ENCODE measurements around the gene KSR2. TPM values are rescaled to one million over a fixed set of nuclear protein-coding genes. Genes with fewer than 3 reads are reported as not detected.

Gene KSR2
- total and polyA plus RNA-seq, 2 of the 13 experiments (the other 11 are each of a cell fraction or from before 2014, with no cell fraction given): 0.02 TPM; not detected in 1

GRCh38 chr12:117835156-117835555, 133.6 kb downstream of the KSR2 start:
- ChIA-PET POLR2A (no interaction called here), CTCF (ENCODE audit: low intra/inter-chr PET ratio, low total read pairs) (no interaction called here)
- Histone ChIP-seq H3K27me3 (ENCODE audit: control insufficient read depth in 1 of 2, insufficient read depth in 2 of 2, low read length in 2 of 2) (peaks cover 3 to 34% of the 10 kb centered on the region in 2 experiments; a peak in 3 of 5 replicates), H3K9me3 (ENCODE audit: low read length) (no peaks in the 10 kb centered on the region), H3K4me2 (ENCODE audit: low read depth, low read length) (no peak overlapping the region), H3K27ac (ENCODE audit: extremely low read length, insufficient read depth, low read length) (no peak overlapping the region), H3K79me2 (ENCODE audit: insufficient read depth, low read length) (no peaks in the 10 kb centered on the region), H3K4me1 (ENCODE audit: insufficient read depth, low read length) (no peaks in the 10 kb centered on the region), H3K36me3 (replicated peaks in 1 of 2; ENCODE audit: control insufficient read depth in 1 of 2, insufficient read depth in 2 of 2, low read length in 2 of 2) (no peaks in the 10 kb centered on the region), H3K4me3 (replicated peaks in 1 of 3; ENCODE audit: insufficient read depth in 1 of 3, low read depth in 2 of 3, low read length in 3 of 3) (no peak overlapping the region), H4K20me1 (ENCODE audit: insufficient read depth, low read length) (no peaks in the 10 kb centered on the region; the same call in 1 of the 2 replicates), H3K9ac (ENCODE audit: insufficient read depth, low read depth, low read length) (no peak overlapping the region), H2AFZ (ENCODE audit: low read length) (no peak overlapping the region)
- ATAC-seq (no peak), FAIRE-seq (no peak), DNase-seq (ENCODE audit: low spot score) (no peak)
- WGBS (ENCODE audit: low lambda C conversion rate): 57% methylated on average over 6 of the region's 7 CpGs
- BruUV-seq (replicated peaks): no TSS peak
- in situ Hi-C loops (cut with HindIII; ENCODE audit: extremely low pct_ligation_motif_present, low pct_unique_long_range_greater_than_20kb): loop anchor here (5.0 to 10.0 kb wide), 3 partner anchors 250 to 620 kb away; partner anchors contain the start of gene NOS1
- intact Hi-C loops (cut with micrococcal nuclease; ENCODE audit: unreplicated experiment): loop anchor here (10.0 kb wide), 1 partner anchor 150 kb away; no protein-coding TSS in a partner anchor
- TF ChIP-seq ZNF383 (CRISPR knock-in tag; IDR thresholded peaks at IDR 0.05; ENCODE audit: borderline replicate concordance) (no peak), CCDC6 (CRISPR knock-in tag; IDR thresholded peaks at IDR 0.05) (no peak), RNF2 (conservative IDR thresholded peaks at IDR 0.05; ENCODE audit: low read depth) (no peak), ZNF292 (CRISPR knock-in tag; IDR thresholded peaks at IDR 0.05; ENCODE audit: borderline replicate concordance, low read depth) (no peak), CAMTA2 (CRISPR knock-in tag; IDR thresholded peaks at IDR 0.05; ENCODE audit: borderline replicate concordance) (no peak), ZBTB7B (CRISPR knock-in tag; IDR thresholded peaks at IDR 0.05) (no peak), ARID3A (IDR thresholded peaks at IDR 0.05; ENCODE audit: low read depth, low read length) (no peak), RAD21 (CRISPR knock-in tag; IDR thresholded peaks at IDR 0.05) (no peak), HIVEP1 (CRISPR knock-in tag; IDR thresholded peaks at IDR 0.05) (no peak), KLF11 (CRISPR knock-in tag; IDR thresholded peaks at IDR 0.05) (no peak), FOXA1 (IDR thresholded peaks at IDR 0.05) (no peak), FOXA1 (CRISPR knock-in tag; IDR thresholded peaks at IDR 0.05) (no peak)
- TF ChIP-seq, protein P1, sequence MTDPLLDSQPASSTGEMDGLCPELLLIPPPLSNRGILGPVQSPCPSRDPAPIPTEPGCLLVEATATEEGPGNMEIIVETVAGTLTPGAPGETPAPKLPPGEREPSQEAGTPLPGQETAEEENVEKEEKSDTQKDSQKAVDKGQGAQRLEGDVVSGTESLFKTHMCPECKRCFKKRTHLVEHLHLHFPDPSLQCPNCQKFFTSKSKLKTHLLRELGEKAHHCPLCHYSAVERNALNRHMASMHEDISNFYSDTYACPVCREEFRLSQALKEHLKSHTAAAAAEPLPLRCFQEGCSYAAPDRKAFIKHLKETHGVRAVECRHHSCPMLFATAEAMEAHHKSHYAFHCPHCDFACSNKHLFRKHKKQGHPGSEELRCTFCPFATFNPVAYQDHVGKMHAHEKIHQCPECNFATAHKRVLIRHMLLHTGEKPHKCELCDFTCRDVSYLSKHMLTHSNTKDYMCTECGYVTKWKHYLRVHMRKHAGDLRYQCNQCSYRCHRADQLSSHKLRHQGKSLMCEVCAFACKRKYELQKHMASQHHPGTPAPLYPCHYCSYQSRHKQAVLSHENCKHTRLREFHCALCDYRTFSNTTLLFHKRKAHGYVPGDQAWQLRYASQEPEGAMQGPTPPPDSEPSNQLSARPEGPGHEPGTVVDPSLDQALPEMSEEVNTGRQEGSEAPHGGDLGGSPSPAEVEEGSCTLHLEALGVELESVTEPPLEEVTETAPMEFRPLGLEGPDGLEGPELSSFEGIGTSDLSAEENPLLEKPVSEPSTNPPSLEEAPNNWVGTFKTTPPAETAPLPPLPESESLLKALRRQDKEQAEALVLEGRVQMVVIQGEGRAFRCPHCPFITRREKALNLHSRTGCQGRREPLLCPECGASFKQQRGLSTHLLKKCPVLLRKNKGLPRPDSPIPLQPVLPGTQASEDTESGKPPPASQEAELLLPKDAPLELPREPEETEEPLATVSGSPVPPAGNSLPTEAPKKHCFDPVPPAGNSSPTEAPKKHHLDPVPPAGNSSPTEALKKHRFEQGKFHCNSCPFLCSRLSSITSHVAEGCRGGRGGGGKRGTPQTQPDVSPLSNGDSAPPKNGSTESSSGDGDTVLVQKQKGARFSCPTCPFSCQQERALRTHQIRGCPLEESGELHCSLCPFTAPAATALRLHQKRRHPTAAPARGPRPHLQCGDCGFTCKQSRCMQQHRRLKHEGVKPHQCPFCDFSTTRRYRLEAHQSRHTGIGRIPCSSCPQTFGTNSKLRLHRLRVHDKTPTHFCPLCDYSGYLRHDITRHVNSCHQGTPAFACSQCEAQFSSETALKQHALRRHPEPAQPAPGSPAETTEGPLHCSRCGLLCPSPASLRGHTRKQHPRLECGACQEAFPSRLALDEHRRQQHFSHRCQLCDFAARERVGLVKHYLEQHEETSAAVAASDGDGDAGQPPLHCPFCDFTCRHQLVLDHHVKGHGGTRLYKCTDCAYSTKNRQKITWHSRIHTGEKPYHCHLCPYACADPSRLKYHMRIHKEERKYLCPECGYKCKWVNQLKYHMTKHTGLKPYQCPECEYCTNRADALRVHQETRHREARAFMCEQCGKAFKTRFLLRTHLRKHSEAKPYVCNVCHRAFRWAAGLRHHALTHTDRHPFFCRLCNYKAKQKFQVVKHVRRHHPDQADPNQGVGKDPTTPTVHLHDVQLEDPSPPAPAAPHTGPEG (CRISPR knock-in tag; IDR thresholded peaks at IDR 0.05): no peak
- TF ChIP-seq, protein P2, sequence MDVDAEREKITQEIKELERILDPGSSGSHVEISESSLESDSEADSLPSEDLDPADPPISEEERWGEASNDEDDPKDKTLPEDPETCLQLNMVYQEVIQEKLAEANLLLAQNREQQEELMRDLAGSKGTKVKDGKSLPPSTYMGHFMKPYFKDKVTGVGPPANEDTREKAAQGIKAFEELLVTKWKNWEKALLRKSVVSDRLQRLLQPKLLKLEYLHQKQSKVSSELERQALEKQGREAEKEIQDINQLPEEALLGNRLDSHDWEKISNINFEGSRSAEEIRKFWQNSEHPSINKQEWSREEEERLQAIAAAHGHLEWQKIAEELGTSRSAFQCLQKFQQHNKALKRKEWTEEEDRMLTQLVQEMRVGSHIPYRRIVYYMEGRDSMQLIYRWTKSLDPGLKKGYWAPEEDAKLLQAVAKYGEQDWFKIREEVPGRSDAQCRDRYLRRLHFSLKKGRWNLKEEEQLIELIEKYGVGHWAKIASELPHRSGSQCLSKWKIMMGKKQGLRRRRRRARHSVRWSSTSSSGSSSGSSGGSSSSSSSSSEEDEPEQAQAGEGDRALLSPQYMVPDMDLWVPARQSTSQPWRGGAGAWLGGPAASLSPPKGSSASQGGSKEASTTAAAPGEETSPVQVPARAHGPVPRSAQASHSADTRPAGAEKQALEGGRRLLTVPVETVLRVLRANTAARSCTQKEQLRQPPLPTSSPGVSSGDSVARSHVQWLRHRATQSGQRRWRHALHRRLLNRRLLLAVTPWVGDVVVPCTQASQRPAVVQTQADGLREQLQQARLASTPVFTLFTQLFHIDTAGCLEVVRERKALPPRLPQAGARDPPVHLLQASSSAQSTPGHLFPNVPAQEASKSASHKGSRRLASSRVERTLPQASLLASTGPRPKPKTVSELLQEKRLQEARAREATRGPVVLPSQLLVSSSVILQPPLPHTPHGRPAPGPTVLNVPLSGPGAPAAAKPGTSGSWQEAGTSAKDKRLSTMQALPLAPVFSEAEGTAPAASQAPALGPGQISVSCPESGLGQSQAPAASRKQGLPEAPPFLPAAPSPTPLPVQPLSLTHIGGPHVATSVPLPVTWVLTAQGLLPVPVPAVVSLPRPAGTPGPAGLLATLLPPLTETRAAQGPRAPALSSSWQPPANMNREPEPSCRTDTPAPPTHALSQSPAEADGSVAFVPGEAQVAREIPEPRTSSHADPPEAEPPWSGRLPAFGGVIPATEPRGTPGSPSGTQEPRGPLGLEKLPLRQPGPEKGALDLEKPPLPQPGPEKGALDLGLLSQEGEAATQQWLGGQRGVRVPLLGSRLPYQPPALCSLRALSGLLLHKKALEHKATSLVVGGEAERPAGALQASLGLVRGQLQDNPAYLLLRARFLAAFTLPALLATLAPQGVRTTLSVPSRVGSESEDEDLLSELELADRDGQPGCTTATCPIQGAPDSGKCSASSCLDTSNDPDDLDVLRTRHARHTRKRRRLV (CRISPR knock-in tag; IDR thresholded peaks at IDR 0.05): no peak

All from HepG2 (cell line).